Activated T-cell treated with anti-CD3 and anti-CD28 coated beads, Interleukin-2, amount 50 U/mL, for 48 hours (primary cell): ENCODE data around the gene ABCA1.
"Not testable (repeated sequence)": the region's sequence is repeated elsewhere in the genome, so short reads cannot be mapped to it uniquely, and the experiment has no call there.

Source experiments
- DNase-seq, 2 experiments: peaks; one replicate each; pipeline ENCODE4 v3.0.0-alpha.2; 2020

ABCA1 gene

GRCh38 chr9:104948277-104948676 lies 20.3 kb upstream of the ABCA1 start:
- no peak for DNase-seq

- DNase-seq = no peak
Observed at GRCh38 chr9:104944871-104945270, 16.9 kb upstream of the ABCA1 start.

GRCh38 chr9:104944356-104944755 lies 16.4 kb upstream of the ABCA1 start:
- DNase-seq = no peak

DNA sequence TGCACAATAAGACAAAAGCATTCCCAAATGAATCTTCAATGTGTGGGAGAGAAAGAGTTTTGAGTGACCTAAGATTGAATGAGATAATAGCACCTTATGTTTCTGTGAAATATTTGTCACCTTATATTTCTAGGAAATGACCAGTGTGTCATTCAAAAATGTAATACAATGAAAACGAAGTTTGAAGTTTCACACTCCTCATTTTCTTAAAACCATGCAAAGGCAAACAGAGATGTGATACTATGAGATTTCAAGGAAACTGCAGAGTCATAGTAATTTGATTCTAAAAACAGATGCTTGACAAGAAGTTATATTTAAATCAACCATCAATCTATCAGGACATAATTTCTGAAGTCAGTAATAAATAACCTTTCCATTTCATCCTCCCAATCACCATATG lies 13.6 kb upstream of the ABCA1 start:
- no peak for DNase-seq

DNA sequence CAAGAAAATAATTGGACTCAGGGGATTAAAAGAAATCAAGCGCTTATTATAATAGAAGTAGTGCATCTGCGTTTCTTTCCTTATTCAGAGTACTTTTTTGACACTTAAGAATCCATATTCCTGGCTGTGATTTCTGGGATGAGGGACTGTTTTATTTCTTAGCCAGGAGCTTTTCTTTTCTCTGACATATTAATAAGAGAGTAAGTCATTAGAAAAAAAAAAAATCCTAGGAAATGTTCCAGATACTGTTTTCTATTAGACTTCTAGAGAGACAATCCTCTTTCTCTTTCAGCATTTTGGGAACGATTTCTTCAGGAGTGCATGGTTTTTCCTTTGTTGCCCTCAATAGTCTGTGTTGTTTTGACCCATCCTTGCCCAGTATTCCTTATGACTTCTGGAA lies 8.3 kb upstream of the ABCA1 start:
- DNase-seq = no peak

DNA sequence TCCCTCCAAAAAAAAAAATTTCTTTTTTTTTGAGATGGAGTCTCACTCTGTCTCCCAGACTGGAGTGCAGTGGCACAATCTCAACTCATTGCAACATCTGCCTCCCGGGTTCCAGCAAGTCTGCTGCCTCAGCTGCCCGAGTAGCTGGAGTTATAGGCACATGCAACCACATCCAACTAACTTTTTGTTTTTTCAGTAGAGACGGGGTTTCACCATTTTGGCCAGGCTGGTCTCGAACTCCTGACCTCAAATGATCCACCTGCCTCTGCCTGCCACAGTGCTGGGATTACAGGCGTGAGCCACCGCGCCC lies 7.5 kb upstream of the ABCA1 start:
- not testable (repeated sequence) for DNase-seq

DNA sequence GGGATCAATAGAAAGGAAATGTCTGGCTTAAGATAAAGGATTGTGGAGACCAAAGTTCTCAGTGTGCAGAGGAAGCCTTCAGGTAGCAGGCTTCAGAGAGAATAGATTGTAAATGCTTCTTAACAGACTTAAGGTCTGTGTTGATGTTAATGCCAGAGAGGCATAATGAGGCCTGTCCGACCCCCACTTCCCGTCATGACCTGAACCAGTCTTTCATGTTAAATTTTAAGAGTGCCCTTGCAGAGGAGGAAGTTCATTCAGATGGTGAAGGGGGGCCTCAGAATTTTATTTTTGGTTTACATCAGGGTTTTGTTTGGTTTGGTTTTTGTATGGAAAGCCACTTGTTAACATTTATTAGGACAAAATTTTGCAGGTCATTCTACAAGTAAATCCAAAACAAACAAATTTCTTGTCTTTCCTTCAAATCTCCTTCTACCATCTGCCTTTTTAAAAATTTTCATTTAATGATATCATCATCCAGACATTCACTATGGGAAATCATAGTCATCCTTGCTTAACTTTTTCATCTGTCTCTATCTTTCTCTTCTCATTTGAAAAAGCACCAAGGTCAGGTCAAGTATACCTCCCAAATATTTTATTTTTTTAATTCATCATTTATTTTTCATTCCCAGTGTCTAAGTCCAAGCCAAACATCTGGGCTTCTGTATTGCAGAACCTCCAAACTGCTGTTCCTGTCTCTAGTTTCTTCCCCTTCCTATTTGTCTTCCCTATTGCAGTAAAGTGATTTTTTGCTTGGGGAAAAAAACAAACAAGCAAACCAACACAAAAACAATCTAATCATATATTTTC lies 6.9 kb upstream of the ABCA1 start:
- DNase-seq = no peak

GRCh38 chr9:104933091-104933490 lies 5.1 kb upstream of the ABCA1 start:
- DNase-seq = not testable (repeated sequence)

- DNase-seq = no peak
Observed at GRCh38 chr9:104931256-104931655, 3.3 kb upstream of the ABCA1 start.

GRCh38 chr9:104927216-104927911 lies 591 bp downstream of the ABCA1 start:
- peak; percentile 54 to 63 for DNase-seq

- DNase-seq = no peak
Observed at GRCh38 chr9:104923740-104924139, 4.2 kb downstream of the ABCA1 start.

GRCh38 chr9:104923289-104923688 lies 4.7 kb downstream of the ABCA1 start:
- DNase-seq = no peak

DNA sequence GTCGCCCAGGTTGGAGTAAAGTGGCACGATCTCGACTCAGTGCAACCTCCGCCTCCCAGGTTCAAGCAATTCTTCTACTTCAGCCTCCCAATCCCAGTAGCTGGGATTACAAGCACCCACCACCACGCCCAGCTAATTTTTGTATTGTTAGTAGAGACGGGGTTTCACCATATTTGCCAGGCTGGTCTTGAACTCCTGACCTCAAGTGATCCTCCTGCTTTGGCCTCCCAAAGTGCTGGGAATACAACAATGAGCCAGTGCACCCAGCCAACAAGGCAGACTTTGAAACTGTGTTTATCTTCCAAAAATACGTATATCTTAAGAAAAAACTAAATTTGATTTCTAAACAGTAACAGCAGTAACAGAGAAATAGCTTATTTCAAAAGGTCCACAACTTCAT lies 5.2 kb downstream of the ABCA1 start:
- not testable (repeated sequence) for DNase-seq

GRCh38 chr9:104921067-104921741 lies 6.8 kb downstream of the ABCA1 start:
- DNase-seq = no peak

- DNase-seq = no peak
Observed at GRCh38 chr9:104915753-104916152, 12.2 kb downstream of the ABCA1 start.

GRCh38 chr9:104915049-104915448 lies 12.9 kb downstream of the ABCA1 start:
- DNase-seq = no peak

DNA sequence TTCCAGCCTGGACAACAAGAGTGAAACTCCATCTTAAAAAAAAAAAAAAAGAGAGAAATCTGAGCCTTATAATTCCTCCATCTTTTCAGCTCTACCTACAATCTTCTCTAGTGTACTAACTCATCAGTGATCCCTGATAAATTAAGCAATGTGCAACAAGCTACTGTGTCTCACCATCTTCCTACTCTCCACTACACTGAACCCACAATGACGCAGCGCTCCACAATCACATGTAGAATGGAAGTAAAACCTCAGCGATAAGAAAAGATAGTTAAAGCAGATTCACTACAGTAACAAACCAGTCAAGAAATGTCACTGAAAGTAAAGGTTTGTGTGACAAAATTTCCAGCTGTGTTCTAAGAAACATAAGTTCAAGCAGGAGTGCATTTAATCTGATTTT lies 13.5 kb downstream of the ABCA1 start:
- DNase-seq = no peak

GRCh38 chr9:104912606-104913005 lies 15.3 kb downstream of the ABCA1 start:
- no peak for DNase-seq

DNA sequence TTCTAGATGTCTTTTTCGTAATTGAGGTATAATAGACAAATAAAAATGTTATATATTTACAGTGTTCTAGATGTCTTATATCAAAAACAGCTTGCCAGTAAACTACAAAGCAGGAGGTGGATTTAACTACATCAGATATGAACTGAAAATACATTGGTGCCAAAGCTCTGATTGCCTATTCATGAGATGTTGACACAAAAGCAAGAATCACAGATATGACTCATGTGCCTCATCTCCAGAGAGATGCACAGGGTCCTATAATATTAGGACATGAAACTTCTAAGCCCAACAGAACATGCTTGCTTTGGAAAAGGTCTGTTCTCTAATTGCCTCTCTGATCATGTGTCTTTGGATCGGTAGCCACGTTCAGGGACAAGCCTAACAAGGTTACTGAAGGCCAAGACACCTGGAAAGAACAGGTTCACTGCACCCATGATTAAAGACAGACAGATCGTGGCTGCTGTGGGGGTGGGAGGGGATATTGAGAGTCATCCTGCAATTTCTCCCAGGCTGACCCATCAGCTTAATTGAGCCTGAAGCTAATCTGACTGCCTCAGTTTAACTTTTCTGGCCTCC lies 16.8 kb downstream of the ABCA1 start:
- DNase-seq = no peak

DNA sequence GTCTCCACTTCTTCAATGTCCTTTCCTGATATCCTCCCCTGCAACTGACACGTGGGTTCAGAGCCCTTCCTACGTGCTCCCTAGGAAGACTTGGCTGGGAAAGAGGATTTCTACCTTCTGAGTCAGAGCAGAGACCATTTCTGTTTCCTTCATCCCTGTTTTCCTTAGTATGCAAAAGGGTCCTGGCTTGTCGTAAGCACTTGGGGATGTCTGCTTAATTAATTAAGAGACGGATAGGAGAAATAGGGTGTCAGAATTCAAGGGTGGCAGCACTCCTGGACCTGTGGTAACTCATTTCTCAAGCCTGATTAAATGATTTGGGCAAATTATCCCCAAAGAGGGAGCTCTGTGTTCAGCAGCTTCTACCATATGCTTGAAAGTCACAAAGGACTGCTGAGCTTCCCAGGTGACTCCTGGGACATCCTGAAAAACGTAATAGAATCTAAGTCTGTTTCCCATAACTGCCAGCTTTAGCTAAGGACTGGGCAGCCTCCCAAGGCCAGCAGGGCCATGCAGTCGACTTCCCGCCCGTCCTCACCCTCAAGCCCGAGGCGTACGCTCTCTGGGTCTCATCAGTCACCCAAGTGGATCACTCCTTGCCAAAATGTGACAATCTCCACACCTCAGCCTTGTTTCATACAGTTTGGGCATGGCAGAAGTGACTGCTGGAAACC lies 20.5 kb downstream of the ABCA1 start:
- DNase-seq = no peak

- no peak for DNase-seq
Observed at GRCh38 chr9:104906441-104907277, 21.3 kb downstream of the ABCA1 start.

- DNase-seq = no peak
Observed at GRCh38 chr9:104905931-104906330, 22.0 kb downstream of the ABCA1 start.
